ENCODE measurements around the gene OR3A2. TPM values are rescaled to one million over a fixed set of nuclear protein-coding genes. Genes with fewer than 3 reads are reported as not detected.

Gene OR3A2
- not detected in 2 replicates for total RNA-seq

GRCh38 chr17:3385869-3386816, at the start of gene OR3A2:
Gene OR3A2, minus strand, starts transcription at chr17:3386308.

GRCh38 chr17:3433741-3434140, 47.6 kb upstream of the OR3A2 start, which contains the start of gene OR1E2:
Gene OR1E2, minus strand, starts transcription at chr17:3433841. Its CDS starts 0 bp downstream, at chr17:3433841.

GRCh38 chr17:3411070-3411469, 25.0 kb upstream of the OR3A2 start, which contains the start of gene OR3A3:
Gene OR3A3, plus strand, starts transcription at chr17:3411370.

GRCh38 chr17:3398310-3398709, 12.2 kb upstream of the OR3A2 start, which contains the start of gene OR1E1:
Gene OR1E1, minus strand, starts transcription at chr17:3398410. Its CDS starts 0 bp downstream, at chr17:3398410.

GRCh38 chr17:3298260-3298659, 87.8 kb downstream of the OR3A2 start, which contains the start of gene OR3A1:
Gene OR3A1, minus strand, starts transcription at chr17:3298360. Its CDS starts 5,778 bp downstream, at chr17:3292582.

Other genes starting within 250 kb of the OR3A2 start
- gene OR1A2, start 188.8 kb downstream of the OR3A2 start, total RNA-seq = not detected in 2 replicates
- not detected in 2 replicates for gene OR1A1, start 178.6 kb downstream of the OR3A2 start, total RNA-seq
- not detected in 2 replicates for gene OR3A1, start 87.9 kb downstream of the OR3A2 start, total RNA-seq
- not detected in 2 replicates for gene OR1E1, start 12.1 kb upstream of the OR3A2 start, total RNA-seq
- not detected in 2 replicates for gene OR3A3, start 25.1 kb upstream of the OR3A2 start, total RNA-seq
- gene OR1E2, start 47.5 kb upstream of the OR3A2 start, total RNA-seq = not detected in 2 replicates
- gene SPATA22, start 85.5 kb upstream of the OR3A2 start, total RNA-seq = 0.24 TPM in 1 of 2 replicates, not detected in the other
- gene ASPA, start 89.7 kb upstream of the OR3A2 start, total RNA-seq = not detected in 2 replicates
- 0.21 and 9.9 TPM in 2 replicates for gene TRPV3, start 171.5 kb upstream of the OR3A2 start, total RNA-seq
- 0.72 and 1.3 TPM in 2 replicates for gene TRPV1, start 223.1 kb upstream of the OR3A2 start, total RNA-seq
- 7.5 and 7.7 TPM in 2 replicates for gene SHPK, start 249.9 kb upstream of the OR3A2 start, total RNA-seq